DOHH2 (cell line): ENCODE results near the gene OR2AT4.
"Not testable (repeated sequence)": the region's sequence is repeated elsewhere in the genome, so short reads cannot be mapped to it uniquely, and the experiment has no call there.

Experiments
- H3F3A ChIP-seq: fragments of 200-600 bp; sonication (generic), shearing (Covaris generic); 2 replicates; pipeline ENCODE4 v1.6.0; 2016; ENCODE audit warnings: antibody characterized with exemption, mild to moderate bottlenecking; ENCODE audit not compliant: control insufficient read depth, insufficient read depth
- H3K27ac ChIP-seq: fragments of 200-600 bp; sonication (generic); 2 replicates; pipeline ENCODE4 v1.5.1; 2014; ENCODE audit warnings: low read depth, mild to moderate bottlenecking, low read length, moderate library complexity
- H3K27me3 ChIP-seq: fragments of 200-600 bp; sonication (generic); 2 replicates; pipeline ENCODE4 v1.6.1; 2014; ENCODE audit warnings: mild to moderate bottlenecking, low read length, mixed read lengths; ENCODE audit not compliant: control insufficient read depth
- H3K36me3 ChIP-seq: fragments of 200-600 bp; sonication (generic); 2 replicates; pipeline ENCODE4 v1.6.1; 2014; ENCODE audit warnings: mild to moderate bottlenecking, low read length, moderate library complexity, mixed read lengths; ENCODE audit not compliant: control insufficient read depth
- H3K4me1 ChIP-seq: fragments of 200-600 bp; sonication (generic); 2 replicates; pipeline ENCODE4 v1.6.1; 2014; ENCODE audit warnings: mild to moderate bottlenecking, low read length, mixed read lengths; ENCODE audit not compliant: control insufficient read depth
- H3K4me2 ChIP-seq: fragments of 200-600 bp; sonication (generic); 2 replicates; pipeline ENCODE4 v1.6.0; 2014; ENCODE audit warnings: mild to moderate bottlenecking, low read length, moderate library complexity
- H3K4me3 ChIP-seq: fragments of 200-600 bp; sonication (generic); 2 replicates; pipeline ENCODE4 v1.5.1; 2014; ENCODE audit warnings: mild to moderate bottlenecking, low read length, mixed read lengths
- H3K79me2 ChIP-seq: fragments of 200-600 bp; sonication (generic); 2 replicates; pipeline ENCODE4 v1.6.1; 2014; ENCODE audit warnings: mild to moderate bottlenecking, low read length, mixed read lengths; ENCODE audit not compliant: control insufficient read depth
- H3K9me2 ChIP-seq: fragments of 200-600 bp; sonication (generic); replicated peaks from 2 replicates; pipeline ENCODE4 v1.6.1; 2014; ENCODE audit warnings: mild to moderate bottlenecking, low read length, mixed read lengths; ENCODE audit not compliant: control insufficient read depth
- H3K9me3 ChIP-seq: fragments of 200-600 bp; sonication (generic); 2 replicates; pipeline ENCODE4 v1.6.1; 2014; ENCODE audit warnings: antibody characterized with exemption, low read length, mixed read lengths; ENCODE audit not compliant: control insufficient read depth, insufficient read depth
- H4K20me1 ChIP-seq: fragments of 200-600 bp; sonication (generic); 2 replicates; pipeline ENCODE4 v1.6.0; 2014; ENCODE audit warnings: low read depth, mild to moderate bottlenecking, antibody characterized with exemption, low read length, moderate library complexity; ENCODE audit not compliant: control insufficient read depth, insufficient read depth
- CTCF ChIP-seq: fragments of 200-600 bp; sonication (generic); IDR thresholded peaks from one replicate; pipeline ENCODE4 v1.5.1; 2014; ENCODE audit warnings: antibody characterized with exemption, mild to moderate bottlenecking, low read depth, low read length; ENCODE audit not compliant: poor library complexity, severe bottlenecking
- EZH2phosphoT487 ChIP-seq: fragments of 200-600 bp; sonication (generic); IDR thresholded peaks from 2 replicates; pipeline ENCODE4 v1.6.1; 2017; ENCODE audit warnings: borderline replicate concordance, mild to moderate bottlenecking, antibody characterized with exemption, low read length, moderate library complexity, mixed read lengths

The OR2AT4 gene

GRCh38 chr11:75050516-75050915, 46.2 kb downstream of the OR2AT4 start:
- Histone ChIP-seq H3K4me3 (no peak overlapping the region), H3K36me3 (no peaks in the 10 kb centered on the region; the same call in 1 of the 2 replicates), H3K27ac (peak overlapping the region; percentile 67; the same call in 1 of the 2 replicates), H3F3A (no peaks in the 10 kb centered on the region), H3K79me2 (no peaks in the 10 kb centered on the region), H3K27me3 (no peaks in the 10 kb centered on the region), H3K9me2 (no peaks in the 10 kb centered on the region), H3K4me2 (no peak overlapping the region; the same call in 1 of the 2 replicates), H4K20me1 (no peaks in the 10 kb centered on the region), H3K9me3 (no peaks in the 10 kb centered on the region; the same call in 1 of the 2 replicates), H3K4me1 (peaks cover 29% of the 10 kb centered on the region)
- TF ChIP-seq CTCF (no peak), EZH2phosphoT487 (no peak)

DNA sequence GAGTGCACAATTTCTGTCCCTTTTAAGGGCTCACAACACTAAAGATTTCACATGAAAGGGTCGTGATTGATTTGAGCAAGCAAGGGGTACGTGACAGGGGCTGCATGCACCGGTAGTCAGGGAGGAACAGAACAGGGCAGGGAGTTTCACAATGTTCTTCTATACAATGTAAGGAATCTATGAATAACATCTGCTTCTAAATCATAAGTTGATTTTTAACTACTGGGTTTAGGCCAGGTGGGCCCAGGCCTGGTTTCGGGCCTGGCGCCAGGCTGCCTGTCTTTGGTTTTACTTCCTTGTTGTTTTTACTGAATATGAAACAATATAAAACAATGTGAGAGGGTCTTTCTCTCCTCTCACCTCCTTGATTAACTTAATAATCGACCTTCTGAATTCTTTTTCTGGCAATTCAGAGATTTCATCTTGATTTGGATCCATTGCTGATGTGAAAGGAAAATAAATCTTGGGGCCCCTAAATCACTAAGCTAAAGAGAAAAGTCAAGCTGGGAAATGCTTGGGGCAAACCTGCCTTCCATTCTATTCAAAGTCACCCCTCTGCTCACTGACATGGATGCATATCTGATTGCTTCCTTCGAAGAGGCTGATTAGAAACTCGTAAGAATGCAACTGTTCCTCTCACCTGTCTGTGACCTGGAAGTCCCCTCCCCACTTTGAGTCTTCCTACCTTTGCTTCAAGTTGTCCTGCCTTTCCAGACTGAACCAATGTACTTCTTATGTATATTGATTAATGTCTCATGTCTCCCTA, 47.0 kb downstream of the OR2AT4 start:
- H3K9me3 ChIP-seq, H3K36me3 ChIP-seq, H4K20me1 ChIP-seq, H3K79me2 ChIP-seq, H3K9me2 ChIP-seq, H3F3A ChIP-seq, H3K27me3 ChIP-seq: not testable (repeated sequence)
- H3K4me1 ChIP-seq, result peaks cover 29% of the 10 kb centered on the region
- H3K4me2 ChIP-seq, result peak overlapping the region; percentile 50
- H3K4me3 ChIP-seq, result peak overlapping the region; percentile 24; the same call in 1 of the 2 replicates
- H3K27ac ChIP-seq, result peak overlapping the region; percentile 67

GRCh38 chr11:75047191-75047590, 49.5 kb downstream of the OR2AT4 start:
- Histone ChIP-seq H3K9me2 (no peaks in the 10 kb centered on the region), H3K4me1 (peaks cover 29% of the 10 kb centered on the region), H4K20me1 (no peaks in the 10 kb centered on the region), H3K4me3 (no peak overlapping the region), H3K9me3 (no peaks in the 10 kb centered on the region), H3F3A (no peaks in the 10 kb centered on the region), H3K27me3 (no peaks in the 10 kb centered on the region), H3K36me3 (no peaks in the 10 kb centered on the region; the same call in 1 of the 2 replicates), H3K4me2 (no peak overlapping the region), H3K27ac (no peak overlapping the region), H3K79me2 (no peaks in the 10 kb centered on the region)
- no peak for TF ChIP-seq CTCF
- TF ChIP-seq EZH2phosphoT487, result no peak

DNA sequence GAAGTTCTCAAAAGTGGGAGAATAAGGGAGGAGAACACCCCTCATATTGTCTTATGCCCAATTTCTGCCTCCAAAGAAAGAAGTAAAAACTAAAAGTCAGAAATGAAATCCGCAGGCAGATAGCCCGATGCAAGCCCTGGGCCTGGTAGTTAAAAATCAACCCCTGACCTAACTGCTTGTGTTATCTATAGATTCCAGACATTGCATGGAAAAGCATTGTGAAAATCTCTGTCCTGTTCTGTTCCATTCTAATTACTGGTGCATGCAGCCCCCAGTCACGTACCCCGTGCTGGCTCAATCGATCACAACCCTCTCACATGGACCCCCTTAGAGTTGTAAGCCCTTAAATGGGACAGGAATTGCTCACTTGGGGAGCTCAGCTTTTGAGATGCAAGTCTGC, 50.0 kb downstream of the OR2AT4 start:
- not testable (repeated sequence) for H3K9me2 ChIP-seq, H3K27me3 ChIP-seq, H3K4me3 ChIP-seq, H3K27ac ChIP-seq, H3K4me2 ChIP-seq, H3K36me3 ChIP-seq, H4K20me1 ChIP-seq, H3K79me2 ChIP-seq, H3K9me3 ChIP-seq, H3F3A ChIP-seq
- H3K4me1 ChIP-seq, result peaks cover 29% of the 10 kb centered on the region

GRCh38 chr11:75044381-75045170, 52.1 kb downstream of the OR2AT4 start:
- not testable (repeated sequence) for H3K79me2 ChIP-seq, H3K27ac ChIP-seq, H3K9me2 ChIP-seq, H3K9me3 ChIP-seq, H3K4me2 ChIP-seq, H3F3A ChIP-seq, H3K4me3 ChIP-seq, H4K20me1 ChIP-seq, H3K27me3 ChIP-seq, H3K36me3 ChIP-seq
- H3K4me1 ChIP-seq, result peaks cover 15% of the 10 kb centered on the region

DNA sequence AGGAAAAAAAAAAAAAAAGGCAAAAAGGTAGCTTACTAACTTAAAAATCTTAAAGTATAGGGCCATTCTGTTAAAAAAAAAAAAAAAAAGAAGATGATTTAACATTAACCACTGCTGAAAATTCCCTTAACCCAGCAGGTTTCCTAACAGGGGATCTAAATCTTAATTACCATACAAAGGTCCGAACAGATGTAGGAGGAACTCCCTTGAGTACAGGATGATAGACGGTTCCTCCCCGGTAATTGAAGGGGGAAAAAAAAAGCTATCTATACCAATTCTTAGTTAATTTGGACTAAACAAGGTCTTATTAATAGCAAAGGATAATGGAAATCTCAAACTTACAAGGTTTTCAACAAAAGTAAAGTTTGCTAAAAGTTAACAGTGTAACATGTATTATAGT, 54.9 kb downstream of the OR2AT4 start:
- H3K9me2 ChIP-seq, H3K27ac ChIP-seq, H4K20me1 ChIP-seq, H3K4me3 ChIP-seq, H3K9me3 ChIP-seq, H3K4me2 ChIP-seq, H3K79me2 ChIP-seq, H3K27me3 ChIP-seq, H3K36me3 ChIP-seq, H3K4me1 ChIP-seq, H3F3A ChIP-seq: not testable (repeated sequence)
